Suprapubic skin (tissue), 4 donors: ENCODE data around the gene DUT.

Experiments
- CTCF ChIP-seq, 2 donors: fragments of 200-600 bp in 1 of 2; fragments of 450-650 bp in 1 of 2; sonication (generic) in 1 of 2; IDR thresholded peaks; one replicate each; pipeline ENCODE4 v1.5.1; 2016 to 2019; ENCODE audit warnings: antibody characterized with exemption in 2 of 2, mild to moderate bottlenecking in 1 of 2, moderate library complexity in 1 of 2
- POLR2A ChIP-seq, 2 donors: fragments of 450-650 bp; IDR thresholded peaks; one replicate each; pipeline ENCODE4 v1.6.1; 2017; ENCODE audit warnings: antibody characterized with exemption in 2 of 2, mild to moderate bottlenecking in 2 of 2, moderate library complexity in 2 of 2
- POLR2AphosphoS5 ChIP-seq, 3 donors: sonication (generic); formaldehyde crosslinking; IDR thresholded peaks; one replicate each; pipeline ENCODE4 v1.6.1; 2017; ENCODE audit warnings: antibody characterized with exemption in 3 of 3

- no peak for TF ChIP-seq CTCF (IDR thresholded peaks at IDR 0.05)
- no peak for TF ChIP-seq POLR2A (IDR thresholded peaks at IDR 0.05)
- TF ChIP-seq POLR2AphosphoS5 (IDR thresholded peaks at IDR 0.05) = no peak
These were observed 12.6 kb downstream of the DUT start for GRCh38 chr15:48343865-48344264.
